Keratinocyte (primary cell): ENCODE measurements around the gene RPP38.

Experiments
- EZH2 ChIP-seq: IDR thresholded peaks from one replicate; pipeline ENCODE4 v1.6.1; 2012; ENCODE audit warnings: inconsistent platforms, mild to moderate bottlenecking, low read length, moderate library complexity
- TF ChIP-seq, protein P1 (sequence below), 3 experiments: IDR thresholded peaks in 1 of 3; conservative IDR thresholded peaks in 1 of 3; optimal IDR thresholded peaks in 1 of 3; 2 replicates in 2 of 3; 3 replicates in 1 of 3; pipeline versions ENCODE3 to v1.5.1; 2011; ENCODE audit warnings: low read length in 3 of 3, mild to moderate bottlenecking in 3 of 3, moderate library complexity in 2 of 3, control low read depth in 1 of 3, inconsistent platforms in 1 of 3; ENCODE audit not compliant: insufficient read depth in 2 of 3; ENCODE audit errors: extremely low read depth in 1 of 3

- TF ChIP-seq, protein P1, sequence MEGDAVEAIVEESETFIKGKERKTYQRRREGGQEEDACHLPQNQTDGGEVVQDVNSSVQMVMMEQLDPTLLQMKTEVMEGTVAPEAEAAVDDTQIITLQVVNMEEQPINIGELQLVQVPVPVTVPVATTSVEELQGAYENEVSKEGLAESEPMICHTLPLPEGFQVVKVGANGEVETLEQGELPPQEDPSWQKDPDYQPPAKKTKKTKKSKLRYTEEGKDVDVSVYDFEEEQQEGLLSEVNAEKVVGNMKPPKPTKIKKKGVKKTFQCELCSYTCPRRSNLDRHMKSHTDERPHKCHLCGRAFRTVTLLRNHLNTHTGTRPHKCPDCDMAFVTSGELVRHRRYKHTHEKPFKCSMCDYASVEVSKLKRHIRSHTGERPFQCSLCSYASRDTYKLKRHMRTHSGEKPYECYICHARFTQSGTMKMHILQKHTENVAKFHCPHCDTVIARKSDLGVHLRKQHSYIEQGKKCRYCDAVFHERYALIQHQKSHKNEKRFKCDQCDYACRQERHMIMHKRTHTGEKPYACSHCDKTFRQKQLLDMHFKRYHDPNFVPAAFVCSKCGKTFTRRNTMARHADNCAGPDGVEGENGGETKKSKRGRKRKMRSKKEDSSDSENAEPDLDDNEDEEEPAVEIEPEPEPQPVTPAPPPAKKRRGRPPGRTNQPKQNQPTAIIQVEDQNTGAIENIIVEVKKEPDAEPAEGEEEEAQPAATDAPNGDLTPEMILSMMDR (optimal IDR thresholded peaks at IDR 0.05 in 1 of 3, IDR thresholded peaks at IDR 0.05 in 1 of 3, conservative IDR thresholded peaks at IDR 0.05 in 1 of 3; ENCODE audit: extremely low read depth in 1 of 3, insufficient read depth in 2 of 3, low read length in 3 of 3), result no peak
- TF ChIP-seq EZH2, result no peak
Measured at GRCh38 chr10:15140698-15141097, 43.5 kb downstream of the RPP38 start.
